Activated CD4-positive, alpha-beta T cell treated with anti-CD3 and anti-CD28 coated beads for 36 hours (primary cell): ENCODE results near the gene TANGO2. TPM values are rescaled to one million over a fixed set of nuclear protein-coding genes. Genes with fewer than 3 reads are reported as not detected.

Experiments
- ATAC-seq: fragments of 200-7000 bp; cut with Tn5 transposase; one replicate; pipeline ENCODE4 v1.10.0; 2021; ENCODE audit warnings: mild to moderate bottlenecking, moderate library complexity
- CTCF ChIA-PET: fragments of 350-600 bp; sonication (Branson Sonifier 250); formaldehyde crosslinking; loops from one replicate; lab custom pipeline; 2021; ENCODE audit warnings: antibody characterized with exemption; lab: Charles Lee
- POLR2A ChIA-PET: fragments of 350-600 bp; sonication (Branson Sonifier 250); formaldehyde crosslinking; loops from one replicate; lab custom pipeline; 2021; ENCODE audit warnings: antibody characterized with exemption, inconsistent platforms; lab: Charles Lee
- DNase-seq: peaks from one replicate; pipeline ENCODE4 v3.0.0-alpha.2; 2020
- H3K27ac Mint-ChIP-seq: one replicate; pipeline ENCODE4 v1.8.0; 2021; ENCODE audit warnings: mixed read lengths
- H3K27me3 Mint-ChIP-seq: one replicate; pipeline ENCODE4 v1.8.0; 2021; ENCODE audit warnings: mixed read lengths
- H3K36me3 Mint-ChIP-seq: one replicate; pipeline ENCODE4 v1.8.0; 2021; ENCODE audit warnings: low read depth, mixed read lengths
- H3K4me1 Mint-ChIP-seq: one replicate; pipeline ENCODE4 v1.8.0; 2021; ENCODE audit warnings: mixed read lengths
- H3K4me3 Mint-ChIP-seq: one replicate; pipeline ENCODE4 v1.8.0; 2021; ENCODE audit warnings: mild to moderate bottlenecking, moderate library complexity, mixed read lengths
- H3K9me3 Mint-ChIP-seq: one replicate; pipeline ENCODE4 v1.8.0; 2021; ENCODE audit warnings: low read depth, mixed read lengths
- intact Hi-C, 2 experiments: fragments of 100-400 bp; cut with DNase I in 1 of 2; cut with micrococcal nuclease in 1 of 2; formaldehyde crosslinking; loops; one replicate each; pipeline versions ENCODE4 v1.14.2 to v1.15.1; 2022 to 2024; cut with DNase I, micrococcal nuclease
- total RNA-seq, 2 experiments: library from RNA; stranded (reverse); gene quantifications; one replicate each; pipeline ENCODE4 v1.2.3, GENCODE V29; 2021

Gene TANGO2, protein sequence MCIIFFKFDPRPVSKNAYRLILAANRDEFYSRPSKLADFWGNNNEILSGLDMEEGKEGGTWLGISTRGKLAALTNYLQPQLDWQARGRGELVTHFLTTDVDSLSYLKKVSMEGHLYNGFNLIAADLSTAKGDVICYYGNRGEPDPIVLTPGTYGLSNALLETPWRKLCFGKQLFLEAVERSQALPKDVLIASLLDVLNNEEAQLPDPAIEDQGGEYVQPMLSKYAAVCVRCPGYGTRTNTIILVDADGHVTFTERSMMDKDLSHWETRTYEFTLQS
- total RNA-seq: 10 to 100 TPM; 20.3 to 22.8 TPM

DNA sequence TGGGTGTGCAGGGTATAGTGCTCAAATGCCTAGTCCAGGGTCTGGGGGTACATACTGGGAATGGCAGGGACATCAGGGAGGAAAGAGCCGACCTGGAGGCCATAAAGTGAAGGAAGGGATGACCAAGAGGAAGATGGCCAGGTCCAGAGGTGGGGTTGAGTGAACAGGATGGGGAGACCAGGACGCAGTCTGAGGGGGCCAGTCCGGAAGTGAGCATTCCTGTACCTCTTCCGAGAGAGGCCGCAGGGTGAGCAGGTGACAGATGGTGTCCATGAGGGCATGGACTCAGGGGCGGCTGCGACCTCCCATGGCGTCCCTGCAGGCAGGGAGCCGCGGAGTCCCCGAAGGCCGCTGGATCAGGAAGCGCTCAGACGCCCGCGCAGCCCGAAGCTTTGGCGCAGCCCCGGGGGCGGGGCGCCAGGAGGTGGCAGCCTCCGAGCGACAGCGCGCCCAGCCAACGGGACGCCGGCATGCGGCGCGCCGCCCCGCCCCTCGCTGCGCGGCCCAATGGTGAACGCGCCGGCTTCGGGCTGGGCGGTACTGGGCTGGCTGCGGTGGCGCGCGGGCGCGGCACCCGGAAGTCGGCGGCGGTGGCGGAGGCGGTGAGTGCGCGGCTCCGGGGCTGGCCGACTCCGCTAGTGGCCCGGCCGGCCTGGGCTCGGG lies at the start of gene TANGO2:
Gene TANGO2, plus strand, starts transcription at position 578 of the 663 bp plus-strand sequence. CDS start 15,689 bp downstream, outside the sequence.
- POLR2A ChIA-PET: interaction anchor here (0.8 to 2.0 kb wide), 2 partner anchors 81 to 97 kb away, joined by 3 to 5 read pairs; partner anchors contain the start of gene TRMT2A
- Mint-ChIP-seq H3K36me3 (no peaks in the 10 kb centered on the region), H3K9me3 (no peaks in the 10 kb centered on the region), H3K27me3 (no peaks in the 10 kb centered on the region), H3K4me3 (peak within 1 kb of the TSS; percentile 94), H3K27ac (peak within 1 kb of the TSS; percentile 89), H3K4me1 (peaks cover 34% of the 10 kb centered on the region)
- CTCF ChIA-PET: no interaction called here
- intact Hi-C loops: loop anchor here (1.0 to 5.0 kb wide), 15 partner anchors 33 to 982 kb away; partner anchors contain the start of genes TRMT2A (in 2 of the 2), CDC45 (in 1 of the 2), CLTCL1 (in 1 of the 2) and COMT (in 1 of the 2)
- ATAC-seq (peak; percentile 94), DNase-seq (peak; percentile 96)

DNA sequence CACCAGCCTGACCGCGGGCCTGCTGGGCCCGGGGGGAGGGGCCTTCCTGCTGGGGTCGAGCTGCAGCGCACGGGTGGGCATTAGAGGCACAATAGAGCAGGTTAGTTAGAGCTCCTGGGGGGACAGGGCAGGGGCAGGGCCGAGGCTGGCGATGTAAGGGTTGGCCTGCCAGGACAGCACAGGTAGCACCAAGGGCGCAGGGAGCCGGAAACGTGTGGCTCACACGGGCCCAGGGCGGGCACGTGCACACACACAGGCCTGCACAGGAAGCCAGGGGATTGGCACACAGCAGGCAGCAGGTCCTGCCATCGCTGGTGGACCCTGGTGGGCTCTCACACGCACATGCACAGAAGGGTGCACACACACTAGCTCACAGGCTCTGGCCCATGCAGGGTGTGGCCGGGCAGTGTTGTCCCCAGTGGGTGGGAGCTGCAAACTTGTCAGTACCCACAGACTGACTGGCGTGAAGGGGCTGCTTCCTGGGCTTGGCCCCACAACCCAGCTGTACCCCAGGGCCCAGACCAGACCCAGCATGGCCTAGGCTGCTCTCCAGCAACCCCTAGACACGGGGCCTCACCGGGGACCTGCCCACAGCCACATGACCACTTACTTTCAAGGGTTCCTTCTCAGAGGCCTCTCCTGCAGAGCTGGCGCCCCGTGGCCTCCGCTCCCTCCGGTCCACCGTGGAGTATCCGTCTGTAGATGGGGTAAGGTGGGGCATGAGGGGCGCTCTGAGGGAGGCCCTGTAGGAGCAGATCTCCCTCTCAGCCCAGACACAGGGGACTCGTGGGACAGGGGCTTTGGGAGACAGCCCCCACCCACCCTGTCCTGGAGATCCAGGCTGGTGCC lies 49.4 kb upstream of the TANGO2 start:
- ChIA-PET POLR2A (no interaction called here), CTCF (interaction anchor here (0.6 to 2.6 kb wide), 11 partner anchors 13 to 241 kb away, joined by 3 to 14 read pairs (median 3); no protein-coding TSS in a partner anchor)
- Mint-ChIP-seq H3K36me3 (no peaks in the 10 kb centered on the region), H3K27ac (no peak overlapping the region), H3K9me3 (no peaks in the 10 kb centered on the region), H3K4me3 (no peak overlapping the region), H3K4me1 (peaks cover 11% of the 10 kb centered on the region), H3K27me3 (no peaks in the 10 kb centered on the region)
- DNase-seq (peak; percentile 46), ATAC-seq (peak; percentile 28)
- intact Hi-C loops: loop anchor here in 1 of 2 experiments (2.0 to 10.0 kb wide), 2 partner anchors 157 to 323 kb away; no protein-coding TSS in a partner anchor

- H3K4me1 Mint-ChIP-seq: peaks cover 11% of the 10 kb centered on the region
- H3K27ac Mint-ChIP-seq: no peak overlapping the region
- intact Hi-C loops: loop anchor here in 1 of 2 experiments (10.0 kb wide), 1 partner anchor 323 kb away; no protein-coding TSS in a partner anchor
- H3K27me3 Mint-ChIP-seq: no peaks in the 10 kb centered on the region
- POLR2A ChIA-PET: no interaction called here
- CTCF ChIA-PET: interaction anchor here (0.6 to 2.6 kb wide), 4 partner anchors 39 to 242 kb away, joined by 3 to 14 read pairs (median 4); no protein-coding TSS in a partner anchor
- no peaks in the 10 kb centered on the region for H3K36me3 Mint-ChIP-seq
- no peak overlapping the region for H3K4me3 Mint-ChIP-seq
- ATAC-seq (no peak), DNase-seq (no peak)
- H3K9me3 Mint-ChIP-seq: no peaks in the 10 kb centered on the region
Measured at GRCh38 chr22:19972251-19972650, 48.7 kb upstream of the TANGO2 start.

DNA sequence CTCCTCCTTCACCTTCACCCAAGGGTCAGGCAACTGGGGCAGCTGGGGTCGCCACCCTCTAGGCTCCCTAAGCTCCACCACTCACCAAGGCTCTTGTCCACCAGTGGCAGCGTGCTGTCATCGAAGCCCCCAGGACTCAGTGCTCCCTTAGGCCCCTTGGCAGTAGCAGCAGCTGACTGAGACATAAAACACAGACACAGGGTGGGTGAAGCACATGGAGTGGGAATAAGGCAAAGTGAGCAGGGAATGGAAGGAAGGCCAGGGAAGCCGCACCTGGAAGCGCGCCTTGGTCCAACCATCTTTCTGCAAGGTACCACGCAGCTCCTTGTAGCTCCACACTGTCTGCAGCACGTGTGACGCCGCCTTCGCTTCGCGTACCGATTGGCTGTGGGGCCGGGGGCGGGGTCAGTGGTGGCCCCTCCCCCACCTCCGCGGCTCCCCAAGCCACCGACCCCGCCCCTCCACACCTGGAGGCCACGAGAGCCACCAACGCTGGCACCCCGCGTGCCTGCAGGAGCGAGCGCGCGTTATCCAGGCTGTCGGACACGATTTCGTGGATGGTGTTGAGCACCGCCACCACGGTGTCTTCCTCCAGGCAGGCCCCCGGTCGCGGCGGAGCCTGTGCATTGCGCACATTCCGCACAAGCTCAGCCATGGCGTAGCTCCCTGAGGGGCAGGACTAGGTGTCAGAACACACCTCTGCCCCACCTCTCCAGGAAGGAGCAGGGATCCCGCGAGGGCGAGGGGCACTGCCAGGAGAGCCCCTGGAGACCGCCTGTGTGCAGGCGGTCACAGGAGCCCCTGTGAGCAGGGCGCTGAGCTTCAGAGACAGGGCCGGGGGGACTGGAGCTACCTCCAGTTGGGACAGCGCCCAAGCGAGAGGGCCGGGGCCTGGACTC lies 48.0 kb upstream of the TANGO2 start:
- ATAC-seq (no peak), DNase-seq (no peak)
- CTCF ChIA-PET: interaction anchor here (0.5 to 2.6 kb wide), 4 partner anchors 40 to 186 kb away, joined by 3 to 14 read pairs (median 4); no protein-coding TSS in a partner anchor
- H3K4me3 Mint-ChIP-seq: no peak overlapping the region
- peaks cover 11% of the 10 kb centered on the region for H3K4me1 Mint-ChIP-seq
- H3K36me3 Mint-ChIP-seq: no peaks in the 10 kb centered on the region
- POLR2A ChIA-PET: interaction anchor here (0.6 kb wide), 1 partner anchor 82 kb away, joined by 3 read pairs; no protein-coding TSS in a partner anchor
- intact Hi-C loops: loop anchor here in 1 of 2 experiments (10.0 kb wide), 1 partner anchor 322 kb away; no protein-coding TSS in a partner anchor
- H3K9me3 Mint-ChIP-seq: no peaks in the 10 kb centered on the region
- no peaks in the 10 kb centered on the region for H3K27me3 Mint-ChIP-seq
- no peak overlapping the region for H3K27ac Mint-ChIP-seq

- intact Hi-C loops: loop anchor here in 1 of 2 experiments (10.0 kb wide), 1 partner anchor 321 kb away; no protein-coding TSS in a partner anchor
- ChIA-PET POLR2A (interaction anchor here (0.6 kb wide), 1 partner anchor 83 kb away, joined by 3 read pairs; no protein-coding TSS in a partner anchor), CTCF (interaction anchor here (0.5 to 1.2 kb wide), 4 partner anchors 8 to 233 kb away, joined by 3 read pairs; no protein-coding TSS in a partner anchor)
- Mint-ChIP-seq H3K36me3 (no peaks in the 10 kb centered on the region), H3K9me3 (no peaks in the 10 kb centered on the region), H3K4me1 (peaks cover 11% of the 10 kb centered on the region), H3K4me3 (no peak overlapping the region), H3K27ac (no peak overlapping the region), H3K27me3 (no peaks in the 10 kb centered on the region)
- no peak for DNase-seq
- no peak for ATAC-seq
Measured at GRCh38 chr22:19973551-19974267, 47.2 kb upstream of the TANGO2 start.

- Mint-ChIP-seq H3K27ac (no peak overlapping the region), H3K4me1 (peaks cover 11% of the 10 kb centered on the region), H3K9me3 (no peaks in the 10 kb centered on the region), H3K36me3 (no peaks in the 10 kb centered on the region), H3K27me3 (no peaks in the 10 kb centered on the region), H3K4me3 (no peak overlapping the region)
- ChIA-PET POLR2A (no interaction called here), CTCF (interaction anchor here (0.5 to 1.2 kb wide), 3 partner anchors 9 to 232 kb away, joined by 3 read pairs; no protein-coding TSS in a partner anchor)
- intact Hi-C loops: loop anchor here in 1 of 2 experiments (10.0 kb wide), 1 partner anchor 320 kb away; no protein-coding TSS in a partner anchor
- DNase-seq (peak; percentile 25), ATAC-seq (peak; percentile 34)
Measured at GRCh38 chr22:19974268-19974861, 46.5 kb upstream of the TANGO2 start.

- H3K4me3 Mint-ChIP-seq: no peak overlapping the region
- no peak for ATAC-seq
- ChIA-PET CTCF (interaction anchor here (1.2 kb wide), 1 partner anchor 10 kb away, joined by 3 read pairs; no protein-coding TSS in a partner anchor), POLR2A (interaction anchor here (0.9 kb wide), 1 partner anchor 38 kb away, joined by 3 read pairs; no protein-coding TSS in a partner anchor)
- no peaks in the 10 kb centered on the region for H3K9me3 Mint-ChIP-seq
- DNase-seq: no peak
- H3K36me3 Mint-ChIP-seq: peaks cover under 1% of the 10 kb centered on the region
- peaks cover 11% of the 10 kb centered on the region for H3K4me1 Mint-ChIP-seq
- intact Hi-C loops: loop anchor here in 1 of 2 experiments (10.0 kb wide), 1 partner anchor 320 kb away; no protein-coding TSS in a partner anchor
- H3K27ac Mint-ChIP-seq: no peak overlapping the region
- H3K27me3 Mint-ChIP-seq: no peaks in the 10 kb centered on the region
Measured at GRCh38 chr22:19974935-19975706, 45.8 kb upstream of the TANGO2 start.

- Mint-ChIP-seq H3K27me3 (no peaks in the 10 kb centered on the region), H3K36me3 (peaks cover 1% of the 10 kb centered on the region), H3K9me3 (no peaks in the 10 kb centered on the region), H3K27ac (no peak overlapping the region), H3K4me1 (peaks cover 9% of the 10 kb centered on the region), H3K4me3 (no peak overlapping the region)
- POLR2A ChIA-PET: interaction anchor here (0.9 kb wide), 1 partner anchor 38 kb away, joined by 3 read pairs; no protein-coding TSS in a partner anchor
- ATAC-seq (no peak), DNase-seq (no peak)
- intact Hi-C loops: loop anchor here in 1 of 2 experiments (10.0 kb wide), 1 partner anchor 319 kb away; no protein-coding TSS in a partner anchor
- CTCF ChIA-PET: no interaction called here
Measured at GRCh38 chr22:19975707-19976035, 45.2 kb upstream of the TANGO2 start.
